H1 (cell line): Measurements from ENCODE around the gene ZNF646. TPM values are rescaled to one million over a fixed set of nuclear protein-coding genes. Genes with fewer than 3 reads are reported as not detected.

ENCODE experiments used
- CTCF ChIA-PET: fragments of 300-600 bp; sonication (Branson Sonifier 250); formaldehyde crosslinking; loops from one replicate; lab custom pipeline; 2021; ENCODE audit not compliant: partially characterized antibody; lab: Charles Lee
- POLR2A ChIA-PET: fragments of 300-600 bp; sonication (Branson Sonifier 250); formaldehyde crosslinking; loops from one replicate; lab custom pipeline; 2021; ENCODE audit warnings: inconsistent platforms; ENCODE audit not compliant: partially characterized antibody; lab: Charles Lee
- DNase-seq, 2 experiments: peaks; one replicate each; pipeline versions ENCODE4 v3.0.0 to v3.0.0-alpha.2; 2010 to 2022; ENCODE audit warnings: low spot score in 2 of 2, low read depth in 1 of 2, mixed read lengths in 1 of 2
- FAIRE-seq: peaks from 2 replicates; lab custom pipeline; 2011; peaks lifted over from hg19 to GRCh38; lab: Jason Lieb, UNC
- H2AFZ ChIP-seq: 2 replicates; pipeline ENCODE4 v1.8.1; 2012; ENCODE audit warnings: low read length, inconsistent platforms
- H2AK5ac ChIP-seq: 2 replicates; pipeline ENCODE4 v1.6.1; 2013; ENCODE audit warnings: low read depth, low read length
- H2BK120ac ChIP-seq: replicated peaks from 2 replicates; pipeline ENCODE3; 2013; ENCODE audit warnings: low read depth, low read length, inconsistent platforms
- H2BK12ac ChIP-seq: 2 replicates; pipeline ENCODE4 v1.6.1; 2013; ENCODE audit warnings: low read depth, low read length
- H2BK15ac ChIP-seq: 2 replicates; pipeline ENCODE4 v1.6.1; 2013; ENCODE audit warnings: low read length
- H2BK20ac ChIP-seq: 2 replicates; pipeline ENCODE4 v1.6.1; 2013; ENCODE audit warnings: low read length
- H2BK5ac ChIP-seq: 2 replicates; pipeline ENCODE4 v1.6.1; 2013; ENCODE audit warnings: low read depth, low read length
- H3K14ac ChIP-seq: 2 replicates; pipeline ENCODE4 v1.6.1; 2013; ENCODE audit warnings: inconsistent platforms; ENCODE audit not compliant: insufficient read length
- H3K18ac ChIP-seq: 2 replicates; pipeline ENCODE4 v1.6.1; 2013; ENCODE audit warnings: low read length; ENCODE audit errors: extremely low read depth
- H3K23ac ChIP-seq: 2 replicates; pipeline ENCODE4 v1.6.1; 2013; ENCODE audit warnings: inconsistent platforms; ENCODE audit not compliant: insufficient read length
- H3K23me2 ChIP-seq: 2 replicates; pipeline ENCODE4 v1.6.1; 2013; ENCODE audit warnings: low read depth, low read length
- H3K27ac ChIP-seq: 2 replicates; pipeline ENCODE4 v1.6.1; 2011; ENCODE audit warnings: low read depth, low read length, inconsistent platforms
- H3K27me3 ChIP-seq, 4 experiments: replicated peaks in 1 of 4; 1 replicate in 1 of 4; 2 replicates in 3 of 4; pipeline versions ENCODE4 v1.6.1 to v1.8.1; 2011 to 2013; ENCODE audit warnings: low read length in 3 of 4, mild to moderate bottlenecking in 3 of 4, inconsistent platforms in 2 of 4, mixed read lengths in 2 of 4, moderate library complexity in 1 of 4; ENCODE audit not compliant: control insufficient read depth in 3 of 4, insufficient read depth in 3 of 4; ENCODE audit errors: extremely low read depth in 1 of 4
- H3K36me3 ChIP-seq, 4 experiments: 2 replicates each; pipeline versions ENCODE4 v1.6.1 to v1.8.1; 2011 to 2013; ENCODE audit warnings: mild to moderate bottlenecking in 4 of 4, low read length in 3 of 4, moderate library complexity in 2 of 4, control low read depth in 1 of 4, inconsistent platforms in 1 of 4; ENCODE audit not compliant: insufficient read depth in 4 of 4, control insufficient read depth in 2 of 4
- H3K4ac ChIP-seq: replicated peaks from 2 replicates; pipeline ENCODE3; 2013; ENCODE audit warnings: low read length, low read depth, mixed read lengths, inconsistent platforms; ENCODE audit not compliant: insufficient read length
- H3K4me1 ChIP-seq, 4 experiments: replicated peaks in 1 of 4; 1 replicate in 1 of 4; 2 replicates in 3 of 4; pipeline versions ENCODE4 v1.6.1 to v1.8.1; 2011 to 2013; ENCODE audit warnings: low read length in 3 of 4, inconsistent platforms in 2 of 4, mixed read lengths in 1 of 4; ENCODE audit not compliant: insufficient read depth in 4 of 4, control insufficient read depth in 3 of 4
- H3K4me2 ChIP-seq, 2 experiments: 2 replicates each; pipeline versions ENCODE4 v1.6.1 to v1.8.1; 2011 to 2013; ENCODE audit warnings: low read depth in 2 of 2, low read length in 2 of 2, control low read depth in 1 of 2, inconsistent platforms in 1 of 2, mild to moderate bottlenecking in 1 of 2; ENCODE audit not compliant: insufficient read depth in 1 of 2
- H3K4me3 ChIP-seq, 4 experiments: fragments of 200-600, 300-600 bp in 1 of 4; sonication (generic), shearing (Covaris generic), sonication (Bioruptor Twin) in 1 of 4; 2 replicates each; pipeline versions ENCODE4 v1.5.1 to v1.8.1; 2011 to 2016; ENCODE audit warnings: low read length in 4 of 4, low read depth in 3 of 4, control low read depth in 2 of 4, inconsistent platforms in 2 of 4, mild to moderate bottlenecking in 2 of 4, mixed read lengths in 1 of 4, moderate library complexity in 1 of 4; ENCODE audit not compliant: insufficient read depth in 2 of 4; ENCODE audit errors: extremely low read depth in 1 of 4
- H3K56ac ChIP-seq: replicated peaks from 2 replicates; pipeline ENCODE3; 2013; ENCODE audit warnings: low read depth, mild to moderate bottlenecking, mixed read lengths, low read length, inconsistent platforms; ENCODE audit not compliant: insufficient read length
- H3K79me1 ChIP-seq: 2 replicates; pipeline ENCODE4 v1.6.1; 2013; ENCODE audit warnings: low read depth, low read length, control low read depth
- H3K79me2 ChIP-seq, 2 experiments: 2 replicates each; pipeline versions ENCODE4 v1.6.1 to v1.8.1; 2012 to 2013; ENCODE audit warnings: low read length in 2 of 2, mild to moderate bottlenecking in 2 of 2, inconsistent platforms in 1 of 2; ENCODE audit not compliant: insufficient read depth in 2 of 2, control insufficient read depth in 1 of 2
- H3K9ac ChIP-seq, 4 experiments: replicated peaks in 1 of 4; 1 replicate in 1 of 4; 2 replicates in 3 of 4; pipeline versions ENCODE4 v1.6.1 to v1.8.1; 2011 to 2013; ENCODE audit warnings: low read depth in 3 of 4, low read length in 3 of 4, control low read depth in 2 of 4, mild to moderate bottlenecking in 2 of 4, moderate library complexity in 2 of 4, inconsistent platforms in 1 of 4; ENCODE audit errors: extremely low read depth in 1 of 4
- H3K9me3 ChIP-seq, 2 experiments: 2 replicates each; pipeline versions ENCODE4 v1.6.1 to v1.8.1; 2012 to 2013; ENCODE audit warnings: mild to moderate bottlenecking in 2 of 2, moderate library complexity in 2 of 2, control low read depth in 1 of 2, inconsistent platforms in 1 of 2, low read depth in 1 of 2, low read length in 1 of 2, mixed read lengths in 1 of 2; ENCODE audit not compliant: insufficient read depth in 2 of 2
- H4K20me1 ChIP-seq, 2 experiments: replicated peaks in 1 of 2; 2 replicates each; pipeline versions ENCODE3 to v1.8.1; 2011 to 2013; ENCODE audit warnings: inconsistent platforms in 2 of 2, low read length in 2 of 2, mild to moderate bottlenecking in 1 of 2; ENCODE audit not compliant: insufficient read depth in 2 of 2, control insufficient read depth in 1 of 2
- H4K5ac ChIP-seq: 2 replicates; pipeline ENCODE4 v1.6.1; 2013; ENCODE audit warnings: low read length, low read depth, mixed read lengths, inconsistent platforms; ENCODE audit not compliant: insufficient read length
- H4K8ac ChIP-seq: 2 replicates; pipeline ENCODE4 v1.8.0; 2013; ENCODE audit warnings: mild to moderate bottlenecking, moderate library complexity, low read length, inconsistent platforms; ENCODE audit not compliant: insufficient read depth; ENCODE audit errors: extremely low read depth
- H4K91ac ChIP-seq: replicated peaks from 2 replicates; pipeline ENCODE3; 2013; ENCODE audit warnings: low read length, mixed read lengths, inconsistent platforms; ENCODE audit not compliant: insufficient read length
- ASH2L ChIP-seq: fragments of 200-600, 300-600 bp; sonication (generic); IDR thresholded peaks from one replicate; pipeline ENCODE4 v1.7.1; 2017; ENCODE audit warnings: low read length
- EP300 ChIP-seq, 2 experiments: IDR thresholded peaks; 1 replicate in 1 of 2; 2 replicates in 1 of 2; pipeline ENCODE4 v1.6.1; 2011 to 2012; ENCODE audit warnings: low read depth in 2 of 2, low read length in 2 of 2, mild to moderate bottlenecking in 2 of 2, borderline replicate concordance in 1 of 2, inconsistent platforms in 1 of 2, moderate library complexity in 1 of 2
- HDAC6 ChIP-seq: IDR thresholded peaks from one replicate; pipeline ENCODE4 v1.7.1; 2012; ENCODE audit warnings: low read depth, mild to moderate bottlenecking, inconsistent platforms, low read length, moderate library complexity
- JUN ChIP-seq: IDR thresholded peaks from 2 replicates; pipeline ENCODE4 v1.6.1; 2011; ENCODE audit warnings: low read depth, mild to moderate bottlenecking, improper control_type of control experiment, low read length
- KDM1A ChIP-seq: fragments of 200-600, 300-600 bp; sonication (generic); IDR thresholded peaks from 2 replicates; pipeline ENCODE4 v1.7.1; 2016; ENCODE audit warnings: mild to moderate bottlenecking, low read length, borderline replicate concordance
- KDM4A ChIP-seq: IDR thresholded peaks from one replicate; pipeline ENCODE4 v1.7.1; 2012; ENCODE audit warnings: low read depth, mild to moderate bottlenecking, moderate library complexity, low read length, inconsistent platforms; ENCODE audit not compliant: severe bottlenecking
- NRF1 ChIP-seq: IDR thresholded peaks from 2 replicates; pipeline ENCODE4 v1.6.1; 2011; ENCODE audit warnings: mild to moderate bottlenecking, low read depth, low read length, improper control_type of control experiment
- PHF8 ChIP-seq: fragments of 200-600 bp; sonication (generic); conservative IDR thresholded peaks from 2 replicates; pipeline ENCODE4 v1.7.1; 2012; ENCODE audit warnings: low read depth, mild to moderate bottlenecking, inconsistent platforms, low read length, moderate library complexity
- SIN3A ChIP-seq, 2 experiments: IDR thresholded peaks in 1 of 2; conservative IDR thresholded peaks in 1 of 2; 2 replicates each; pipeline ENCODE4 v1.6.1; 2011 to 2012; ENCODE audit warnings: low read length in 2 of 2, improper control_type of control experiment in 1 of 2, low read depth in 1 of 2, mild to moderate bottlenecking in 1 of 2
- SP2 ChIP-seq: IDR thresholded peaks from 2 replicates; pipeline ENCODE4 v1.6.1; 2012; ENCODE audit warnings: mild to moderate bottlenecking, low read length, inconsistent platforms
- SRF ChIP-seq: IDR thresholded peaks from 2 replicates; pipeline ENCODE4 v1.6.1; 2011; ENCODE audit warnings: mild to moderate bottlenecking, low read depth, low read length, moderate library complexity
- SUZ12 ChIP-seq: fragments of 200-600 bp; sonication (generic); IDR thresholded peaks from 2 replicates; pipeline ENCODE4 v1.6.1; 2012; ENCODE audit warnings: mild to moderate bottlenecking, inconsistent platforms, low read length, moderate library complexity, mixed read lengths
- whole genome bisulfite sequencing, 2 experiments: shearing (Covaris generic) in 1 of 2; methylation state at CpG; one replicate each; pipeline versions ENCODE4 v1.1.6 to v1.1.7; 2013 to 2015; ENCODE audit warnings: low lambda C conversion rate in 2 of 2, mixed read lengths in 2 of 2, inconsistent platforms in 1 of 2, low coverage in 1 of 2, missing lambda C conversion rate in 1 of 2; ENCODE audit not compliant: insufficient replicate concordance in 2 of 2, insufficient coverage in 1 of 2, insufficient read length in 1 of 2; ENCODE audit errors: extremely low coverage in 1 of 2, missing lambda C conversion rate in 1 of 2; 5-methylcytosine and 5-hydroxymethylcytosine counted together
- polyA plus RNA-seq, 7 experiments: library from polyadenylated mRNA; depleted of rRNA in 3 of 7; stranded (reverse) in 5 of 7; unstranded in 2 of 7; fragments of >200 nt in 5 of 7; fragments of 200-250 nt in 2 of 7; gene quantifications; 1 replicate in 5 of 7; 2 replicates in 1 of 7; 4 replicates in 1 of 7; pipeline versions ENCODE4 v1.2.1 to v1.2.3, GENCODE V29; 2011 to 2013; ENCODE audit warnings: missing spikeins in 2 of 7, mixed read lengths in 2 of 7
- total RNA-seq: library from RNA; stranded (reverse); fragmentation: NEBNext Ultra II Directional; extraction: Animal tissue kit (Norgen Biotek cat#: 25700); gene quantifications from 2 replicates; pipeline ENCODE4 v1.2.1, GENCODE V29; 2021

The ZNF646 gene
- total and polyA plus RNA-seq, 2 of the 8 experiments (the other 6 are each of a cell fraction or from before 2014, with no cell fraction given) = 6.5 to 25.0 TPM

- Histone ChIP-seq H3K79me1 (no peaks in the 10 kb centered on the region), H4K91ac (no peak overlapping the region), H3K4me1 (peaks cover 0 to 4% (median 0%) of the 10 kb centered on the region in 4 experiments; a peak in 2 of 7 replicates), H3K27ac (no peak overlapping the region), H4K5ac (no peak overlapping the region), H2BK12ac (no peak overlapping the region), H3K27me3 (no peaks in the 10 kb centered on the region), H3K14ac (no peak overlapping the region), H3K23ac (no peak overlapping the region), H4K20me1 (no peaks in the 10 kb centered on the region), H3K4ac (no peak overlapping the region), H3K79me2 (no peaks in the 10 kb centered on the region), H3K18ac (no peak overlapping the region), H2BK20ac (no peak overlapping the region), H2AFZ (no peak overlapping the region), H2BK5ac (no peak overlapping the region), H3K9me3 (no peaks in the 10 kb centered on the region), H3K23me2 (no peaks in the 10 kb centered on the region; the same call in 1 of the 2 replicates), H4K8ac (no peak overlapping the region), H3K9ac (no peak overlapping the region), H3K56ac (no peak overlapping the region), H2AK5ac (no peak overlapping the region), H3K4me2 (no peak overlapping the region; a peak in 1 of 4 replicates), H3K4me3 (no peak overlapping the region), H2BK15ac (no peak overlapping the region), H3K36me3 (no peaks in the 10 kb centered on the region), H2BK120ac (no peak overlapping the region)
- no peak for DNase-seq
- peak; percentile 63 for FAIRE-seq
- ChIA-PET CTCF (interaction anchor here (0.6 to 2.1 kb wide), 8 partner anchors 8 to 132 kb away, joined by 3 to 16 read pairs (median 4); no protein-coding TSS in a partner anchor), POLR2A (interaction anchor here (0.6 to 1.6 kb wide), 12 partner anchors 9 to 130 kb away, joined by 3 to 7 read pairs (median 3); partner anchors contain the start of genes FUS, VKORC1, ZNF646 and ZNF668)
- 79% methylated on average over 10 of the region's 10 CpGs; no CpG with 5 or more reads in 1 of the 2 experiments for WGBS, 2 experiments
- TF ChIP-seq NRF1 = no peak
- no peak for TF ChIP-seq KDM4A
- TF ChIP-seq SIN3A (conservative IDR thresholded peaks at IDR 0.05 in 1 of 2, IDR thresholded peaks at IDR 0.05 in 1 of 2; ENCODE audit: low read depth in 1 of 2, low read length in 2 of 2) = no peak; a peak in 1 of 4 replicates
- no peak for TF ChIP-seq ASH2L
- no peak for TF ChIP-seq SUZ12
- no peak for TF ChIP-seq HDAC6
- no peak for TF ChIP-seq PHF8
- no peak for TF ChIP-seq KDM1A
- TF ChIP-seq JUN = no peak
- TF ChIP-seq EP300 (IDR thresholded peaks at IDR 0.05; ENCODE audit: borderline replicate concordance in 1 of 2, low read depth in 2 of 2, low read length in 2 of 2) = no peak
- TF ChIP-seq SRF = no peak
- TF ChIP-seq SP2 = no peak
These were observed 23.8 kb upstream of the ZNF646 start for GRCh38 chr16:31050280-31051030.
